B cell (primary cell): ENCODE measurements around the gene SLC18A3. TPM values are rescaled to one million over a fixed set of nuclear protein-coding genes. Genes with fewer than 3 reads are reported as not detected.

Source experiments
- ATAC-seq: fragments of 200-7000 bp; cut with Tn5 transposase; one replicate; pipeline ENCODE4 v1.10.0; 2021; ENCODE audit warnings: low read depth, mild to moderate bottlenecking, moderate number of reproducible peaks, moderate library complexity
- CTCF ChIA-PET: fragments of 350-600 bp; sonication (Branson Sonifier 250); formaldehyde crosslinking; loops from one replicate; lab custom pipeline; 2021; ENCODE audit warnings: antibody characterized with exemption, inconsistent platforms; lab: Charles Lee
- POLR2A ChIA-PET: fragments of 350-600 bp; sonication (Branson Sonifier 250); formaldehyde crosslinking; loops from one replicate; lab custom pipeline; 2021; ENCODE audit warnings: antibody characterized with exemption; lab: Charles Lee
- DNase-seq: peaks from one replicate; pipeline ENCODE4 v3.0.0; 2013
- H2AFZ ChIP-seq: 2 replicates; pipeline ENCODE4 v1.6.1; 2012; ENCODE audit warnings: mild to moderate bottlenecking, low read depth, low read length; ENCODE audit not compliant: insufficient read depth, poor library complexity, severe bottlenecking
- H3K27ac ChIP-seq, 2 donors: 1 replicate in 1 of 2; 2 replicates in 1 of 2; pipeline ENCODE4 v1.5.1; 2012 to 2013; ENCODE audit warnings: low read length in 2 of 2, mild to moderate bottlenecking in 2 of 2, moderate library complexity in 1 of 2
- H3K27me3 ChIP-seq, 4 experiments: fragments of 200-600 bp in 1 of 4; sonication (generic) in 1 of 4; replicated peaks in 1 of 4; 1 replicate in 2 of 4; 2 replicates in 2 of 4; pipeline versions ENCODE4 v1.6.1 to v1.7.0; 2013 to 2016; ENCODE audit warnings: low read length in 3 of 4, mild to moderate bottlenecking in 2 of 4, mixed read lengths in 1 of 4, moderate library complexity in 1 of 4; ENCODE audit not compliant: insufficient read depth in 4 of 4, control insufficient read depth in 3 of 4; ENCODE audit errors: control extremely low read depth in 1 of 4
- H3K36me3 ChIP-seq, 2 experiments: replicated peaks in 1 of 2; 1 replicate in 1 of 2; 2 replicates in 1 of 2; pipeline versions ENCODE4 v1.6.1 to v1.7.1; 2013; ENCODE audit warnings: low read length in 1 of 2; ENCODE audit not compliant: insufficient read depth in 2 of 2, control insufficient read depth in 1 of 2; ENCODE audit errors: control extremely low read depth in 1 of 2, extremely low read depth in 1 of 2
- H3K4me1 ChIP-seq, 2 donors: fragments of 200-600 bp in 1 of 2; sonication (generic) in 1 of 2; 1 replicate in 1 of 2; 2 replicates in 1 of 2; pipeline versions ENCODE4 v1.5.1 to v1.6.1; 2013 to 2017; ENCODE audit warnings: low read length in 2 of 2; ENCODE audit not compliant: control insufficient read depth in 2 of 2, insufficient read depth in 2 of 2
- H3K4me2 ChIP-seq: replicated peaks from 2 replicates; pipeline ENCODE3; 2012; ENCODE audit warnings: mild to moderate bottlenecking, low read depth, low read length; ENCODE audit not compliant: poor library complexity, severe bottlenecking
- H3K4me3 ChIP-seq, 5 experiments: fragments of 200-600 bp in 1 of 5; sonication (generic) in 1 of 5; 1 replicate in 3 of 5; 2 replicates in 2 of 5; pipeline versions ENCODE4 v1.5.1 to v1.7.0; 2011 to 2016; ENCODE audit warnings: low read length in 4 of 5, mild to moderate bottlenecking in 4 of 5, low read depth in 2 of 5, control low read depth in 1 of 5, moderate library complexity in 1 of 5; ENCODE audit not compliant: insufficient read depth in 1 of 5; ENCODE audit errors: control extremely low read depth in 1 of 5, extremely low read depth in 1 of 5
- H3K79me2 ChIP-seq: fragments of 200-600 bp; sonication (generic); one replicate; pipeline ENCODE4 v1.6.0; 2016; ENCODE audit warnings: low read length; ENCODE audit not compliant: control insufficient read depth, insufficient read depth
- H3K9ac ChIP-seq: fragments of 200-600 bp; sonication (generic); 2 replicates; pipeline ENCODE4 v1.6.1; 2017; ENCODE audit warnings: mild to moderate bottlenecking, low read length, moderate library complexity
- H3K9me3 ChIP-seq, 3 donors: one replicate each; pipeline versions ENCODE4 v1.6.1 to v1.7.1; 2013; ENCODE audit warnings: low read length in 2 of 3; ENCODE audit not compliant: control insufficient read depth in 2 of 3, insufficient read depth in 1 of 3; ENCODE audit errors: control extremely low read depth in 1 of 3
- H4K20me1 ChIP-seq: 2 replicates; pipeline ENCODE4 v1.6.0; 2012; ENCODE audit warnings: mild to moderate bottlenecking, low read length; ENCODE audit not compliant: insufficient read depth, control insufficient read depth, poor library complexity, severe bottlenecking
- H3K27ac Mint-ChIP-seq: one replicate; pipeline ENCODE4 v1.8.0; 2021; ENCODE audit warnings: mixed read lengths
- H3K27me3 Mint-ChIP-seq: one replicate; pipeline ENCODE4 v1.8.0; 2021; ENCODE audit warnings: mixed read lengths
- H3K4me1 Mint-ChIP-seq: one replicate; pipeline ENCODE4 v1.8.0; 2021; ENCODE audit warnings: mixed read lengths
- H3K4me3 Mint-ChIP-seq: one replicate; pipeline ENCODE4 v1.8.0; 2021; ENCODE audit warnings: mixed read lengths
- H3K9me3 Mint-ChIP-seq: one replicate; pipeline ENCODE4 v1.8.0; 2022; ENCODE audit warnings: mixed read lengths; ENCODE audit not compliant: insufficient read depth
- CTCF ChIP-seq: fragments of 200-600 bp; IDR thresholded peaks from one replicate; pipeline ENCODE4 v1.8.0; 2022; ENCODE audit warnings: antibody characterized with exemption, mild to moderate bottlenecking
- EZH2 ChIP-seq: IDR thresholded peaks from 2 replicates; pipeline ENCODE4 v1.6.1; 2012; ENCODE audit warnings: borderline replicate concordance, low read depth, mild to moderate bottlenecking, moderate library complexity, low read length; ENCODE audit not compliant: insufficient read depth, poor library complexity, severe bottlenecking
- WGBS: methylation state at CpG from one replicate; pipeline ENCODE4 v1.1.5; 2013; ENCODE audit warnings: missing lambda C conversion rate; ENCODE audit not compliant: insufficient coverage; 5-methylcytosine and 5-hydroxymethylcytosine counted together
- intact Hi-C: fragments of 100-400 bp; cut with micrococcal nuclease; formaldehyde crosslinking; loops from one replicate; pipeline ENCODE4 v1.10.0; 2022
- polyA plus RNA-seq: library from polyadenylated mRNA; depleted of rRNA; stranded (reverse); fragments of >200 nt; gene quantifications from 2 replicates; pipeline ENCODE4 v1.2.3, GENCODE V29; 2012
- total RNA-seq, 2 donors: library from RNA; stranded (reverse); fragments of 120-200 nt in 1 of 2; gene quantifications; 1 replicate in 1 of 2; 2 replicates in 1 of 2; pipeline versions ENCODE4 v1.2.3 to v1.2.4, GENCODE V29; 2013 to 2022

The SLC18A3 gene
- total and polyA plus RNA-seq, 2 donors (not counting 1 experiment from before 2014, with no cell fraction given) = not detected

- CTCF ChIA-PET = interaction anchor here (0.6 to 3.4 kb wide), 14 partner anchors 8 to 682 kb away, joined by 3 to 19 read pairs (median 5); partner anchors contain the start of gene ERCC6
These were observed 16.6 kb upstream of the SLC18A3 start for GRCh38 chr10:49593564-49593875.

DNA sequence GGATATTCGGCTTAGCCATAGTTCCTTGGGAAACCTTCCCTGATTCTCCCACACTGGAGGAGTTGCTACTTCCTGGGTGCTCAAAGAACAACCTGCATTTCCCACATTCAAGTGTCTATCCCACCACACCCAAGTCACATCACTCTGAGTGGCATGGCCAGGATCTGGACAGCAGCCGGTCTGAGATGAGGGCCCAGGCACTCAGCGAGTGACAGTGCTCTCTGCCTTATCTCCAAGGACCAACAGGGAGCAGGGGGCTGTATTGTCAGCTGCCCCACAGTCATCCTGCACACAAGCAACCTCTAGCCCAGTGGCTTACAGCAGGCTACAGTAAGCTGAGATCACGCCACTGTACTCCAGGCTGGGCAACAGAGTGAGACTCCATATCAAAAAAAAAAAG lies 16.1 kb upstream of the SLC18A3 start:
- WGBS = 70% methylated on average over 3 of the region's 4 CpGs
- Histone ChIP-seq H3K9ac (no peak overlapping the region), H4K20me1 (no peaks in the 10 kb centered on the region), H3K4me1 (peaks cover 0 to 2% of the 10 kb centered on the region in 2 donors), H3K4me3 (no peak overlapping the region), H3K4me2 (no peak overlapping the region), H3K27me3 (peaks cover 0 to 8% (median 1%) of the 10 kb centered on the region in 4 experiments), H3K79me2 (no peaks in the 10 kb centered on the region), H3K27ac (no peak overlapping the region), H2AFZ (no peak overlapping the region), H3K9me3 (peaks cover 0 to 3% (median 0%) of the 10 kb centered on the region in 3 donors), H3K36me3 (no peaks in the 10 kb centered on the region)
- intact Hi-C loops = no loop called here
- no peak overlapping the region for H3K27ac Mint-ChIP-seq
- no peak for ATAC-seq
- DNase-seq = no peak
- POLR2A ChIA-PET = no interaction called here
- H3K27me3 Mint-ChIP-seq = peaks cover 21% of the 10 kb centered on the region
- H3K4me3 Mint-ChIP-seq = no peak overlapping the region
- H3K4me1 Mint-ChIP-seq = peaks cover 3% of the 10 kb centered on the region
- CTCF ChIA-PET = interaction anchor here (0.6 to 3.4 kb wide), 11 partner anchors 10 to 681 kb away, joined by 3 to 19 read pairs (median 6); partner anchors contain the start of gene ERCC6
- H3K9me3 Mint-ChIP-seq = peaks cover 3% of the 10 kb centered on the region
- no peak for TF ChIP-seq EZH2
- no peak for TF ChIP-seq CTCF

More at GRCh38 chr10:49593564-49593875, 16.6 kb upstream of the SLC18A3 start:
- Mint-ChIP-seq H3K9me3 (peaks cover 4% of the 10 kb centered on the region), H3K27me3 (peaks cover 21% of the 10 kb centered on the region), H3K4me1 (peaks cover 3% of the 10 kb centered on the region), H3K4me3 (no peak overlapping the region), H3K27ac (no peak overlapping the region)
- peaks cover 0 to 8% (median 1%) of the 10 kb centered on the region in 4 experiments for H3K27me3 ChIP-seq
- TF ChIP-seq EZH2 (no peak), CTCF (no peak)
- no peaks in the 10 kb centered on the region for H4K20me1 ChIP-seq
- H3K4me2 ChIP-seq = no peak overlapping the region
- H2AFZ ChIP-seq = no peak overlapping the region
- H3K9ac ChIP-seq = no peak overlapping the region
- intact Hi-C loops = no loop called here
- H3K36me3 ChIP-seq = no peaks in the 10 kb centered on the region
- no peaks in the 10 kb centered on the region for H3K79me2 ChIP-seq
- POLR2A ChIA-PET = no interaction called here
- no peak overlapping the region for H3K4me3 ChIP-seq
- peaks cover 0 to 3% (median 0%) of the 10 kb centered on the region in 3 donors for H3K9me3 ChIP-seq
- ATAC-seq (no peak), DNase-seq (no peak)
- H3K4me1 ChIP-seq = peaks cover 0 to 2% of the 10 kb centered on the region in 2 donors
- WGBS = 85% methylated on average over 6 of the region's 6 CpGs
- no peak overlapping the region for H3K27ac ChIP-seq
